ENCODE measurements around the gene BBS9.

DNA sequence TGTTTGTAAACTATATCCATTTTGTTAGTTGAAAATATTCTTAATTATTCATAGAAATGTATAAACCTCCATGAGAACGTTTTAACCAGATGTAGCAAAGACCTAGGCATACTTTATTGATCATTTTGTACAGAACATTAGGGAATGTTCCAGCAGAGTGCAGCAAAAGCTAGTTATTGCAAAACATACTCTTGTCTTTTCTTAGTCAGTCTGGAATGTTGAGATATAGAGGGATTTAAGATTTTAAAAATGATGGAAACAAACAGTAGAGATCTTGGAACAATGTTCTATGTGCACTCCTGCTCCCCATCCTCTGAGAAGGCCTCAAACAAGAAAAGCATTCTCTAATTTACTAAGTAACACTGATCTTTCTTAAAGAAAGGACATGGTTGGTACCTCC lies 292.1 kb downstream of the BBS9 start:
- no peak for TF ChIP-seq EZH2 (IDR thresholded peaks at IDR 0.05; ENCODE audit: borderline replicate concordance, low read depth, low read length, severe bottlenecking)
- TF ChIP-seq, protein P1, sequence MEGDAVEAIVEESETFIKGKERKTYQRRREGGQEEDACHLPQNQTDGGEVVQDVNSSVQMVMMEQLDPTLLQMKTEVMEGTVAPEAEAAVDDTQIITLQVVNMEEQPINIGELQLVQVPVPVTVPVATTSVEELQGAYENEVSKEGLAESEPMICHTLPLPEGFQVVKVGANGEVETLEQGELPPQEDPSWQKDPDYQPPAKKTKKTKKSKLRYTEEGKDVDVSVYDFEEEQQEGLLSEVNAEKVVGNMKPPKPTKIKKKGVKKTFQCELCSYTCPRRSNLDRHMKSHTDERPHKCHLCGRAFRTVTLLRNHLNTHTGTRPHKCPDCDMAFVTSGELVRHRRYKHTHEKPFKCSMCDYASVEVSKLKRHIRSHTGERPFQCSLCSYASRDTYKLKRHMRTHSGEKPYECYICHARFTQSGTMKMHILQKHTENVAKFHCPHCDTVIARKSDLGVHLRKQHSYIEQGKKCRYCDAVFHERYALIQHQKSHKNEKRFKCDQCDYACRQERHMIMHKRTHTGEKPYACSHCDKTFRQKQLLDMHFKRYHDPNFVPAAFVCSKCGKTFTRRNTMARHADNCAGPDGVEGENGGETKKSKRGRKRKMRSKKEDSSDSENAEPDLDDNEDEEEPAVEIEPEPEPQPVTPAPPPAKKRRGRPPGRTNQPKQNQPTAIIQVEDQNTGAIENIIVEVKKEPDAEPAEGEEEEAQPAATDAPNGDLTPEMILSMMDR (IDR thresholded peaks at IDR 0.05; ENCODE audit: extremely low read depth in 1 of 2, insufficient read depth in 1 of 2, low read depth in 1 of 2, low read length in 2 of 2) = no peak

Measured in endothelial cell of umbilical vein (primary cell).